Ammon's horn (tissue), 1 donor: ENCODE measurements around the gene CPA4.

Experiments used
- DNase-seq: peaks from one replicate; pipeline ENCODE4 v3.0.0-alpha.2; 2016; ENCODE audit warnings: low spot score

Gene CPA4

GRCh38 chr7:130364451-130364850 is 71.5 kb downstream of the CPA4 start:
- DNase-seq, result no peak

DNA sequence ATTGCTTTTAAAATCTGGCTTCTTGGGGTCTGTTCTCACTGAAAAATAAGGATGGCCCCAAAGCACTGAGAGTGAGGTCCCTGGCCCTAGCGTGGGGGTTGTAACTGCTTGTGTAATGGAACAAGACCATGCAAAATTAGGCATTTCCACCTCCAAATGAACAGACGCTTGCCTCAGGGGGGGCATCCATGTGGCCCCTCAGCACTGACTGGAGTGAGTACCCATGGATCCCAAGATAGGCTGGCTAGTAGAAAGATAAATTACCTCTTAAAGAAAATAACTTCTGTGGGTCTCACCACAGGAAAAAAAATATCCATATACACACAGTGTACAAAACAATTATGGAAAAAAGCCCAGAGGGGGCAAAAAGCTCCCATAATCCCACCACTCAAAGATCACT is 72.1 kb downstream of the CPA4 start:
- no peak for DNase-seq

- DNase-seq, result peak; percentile 70
Measured at GRCh38 chr7:130365511-130366441, 72.8 kb downstream of the CPA4 start.

DNA sequence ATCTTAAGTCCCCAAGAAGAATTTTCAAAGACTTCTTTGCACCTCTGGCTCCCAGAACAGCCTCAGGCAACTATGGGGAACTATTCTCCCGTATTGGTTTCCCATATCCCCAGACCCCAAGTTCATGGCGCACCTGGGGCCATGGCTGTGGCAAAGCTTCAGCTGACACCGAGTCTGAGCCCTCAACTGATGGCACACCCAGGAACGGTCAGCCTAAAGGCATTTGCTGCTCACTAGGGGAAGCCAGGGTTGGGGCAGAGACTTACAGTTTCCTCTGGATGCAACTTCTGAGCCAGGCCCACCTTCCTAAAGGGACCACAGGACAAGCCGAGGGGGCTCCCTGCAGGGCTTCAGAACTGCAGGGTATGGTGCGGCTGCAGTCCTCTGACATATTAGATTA is 73.6 kb downstream of the CPA4 start:
- DNase-seq, result no peak

- DNase-seq, result no peak
Measured at GRCh38 chr7:130367088-130367755, 74.3 kb downstream of the CPA4 start.

- no peak for DNase-seq
Measured at GRCh38 chr7:130367836-130368746, 75.1 kb downstream of the CPA4 start.

DNA sequence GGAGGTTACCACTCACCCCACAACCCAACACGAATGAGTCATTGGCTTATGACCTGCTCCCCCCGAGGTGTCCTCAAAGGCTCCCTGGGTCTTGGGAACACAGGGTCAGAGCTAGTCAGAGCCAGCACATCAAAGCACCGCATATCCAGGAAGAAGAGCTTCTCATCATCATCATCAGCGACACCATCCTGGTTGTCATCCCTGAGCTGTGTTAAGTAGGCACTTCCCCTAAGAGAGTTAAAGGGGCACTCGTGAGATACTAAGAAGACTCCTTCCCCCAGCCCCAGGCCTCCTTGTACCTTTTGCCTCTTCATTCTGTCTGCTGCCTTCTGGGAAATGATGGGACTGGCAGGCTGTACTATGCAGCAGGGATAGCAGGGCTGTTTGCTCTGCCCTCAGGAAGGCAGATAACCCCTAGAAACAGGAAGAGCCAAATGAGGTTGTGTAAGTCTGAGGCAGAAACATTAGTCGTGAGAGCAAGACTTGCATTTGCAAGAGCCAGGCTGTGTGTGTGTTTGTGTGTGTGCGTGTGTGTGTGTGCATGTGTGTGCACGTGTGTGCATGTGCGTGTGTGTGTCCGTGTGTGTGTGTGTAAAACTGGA is 76.2 kb downstream of the CPA4 start:
- DNase-seq, result no peak

GRCh38 chr7:130369831-130370550 is 77.0 kb downstream of the CPA4 start:
- no peak for DNase-seq

DNA sequence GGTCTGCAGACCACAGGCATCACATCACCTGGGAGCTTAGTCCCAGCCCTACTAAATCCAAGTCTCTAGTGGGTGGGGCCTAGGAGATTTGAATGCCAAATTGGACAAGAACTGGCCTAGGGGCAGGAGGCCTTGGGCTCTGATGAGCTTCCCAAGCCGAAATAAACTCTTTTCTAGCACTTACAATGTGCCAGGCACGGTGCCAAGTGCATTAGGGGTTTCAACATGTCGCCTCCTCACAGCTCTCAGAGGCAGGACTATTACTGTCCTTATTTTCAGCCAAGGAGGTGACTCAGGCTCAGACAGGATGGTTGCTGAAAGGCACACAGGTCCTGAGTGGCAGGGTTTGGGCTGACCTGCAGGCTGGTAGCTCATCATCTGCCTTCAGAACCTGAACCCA is 78.1 kb downstream of the CPA4 start:
- no peak for DNase-seq

GRCh38 chr7:130372402-130373165 is 79.6 kb downstream of the CPA4 start:
- DNase-seq, result no peak
